Astrocyte of the cerebellum (primary cell): ENCODE data around the gene ITFG2.

Experiments used
- DNase-seq: peaks from one replicate; pipeline ENCODE4 v3.0.0-alpha.2; 2011; ENCODE audit warnings: low read depth
- H3K4me3 ChIP-seq: 2 replicates; pipeline ENCODE4 v1.5.1; 2011; ENCODE audit warnings: mild to moderate bottlenecking, low read depth, low read length, moderate library complexity
- CTCF ChIP-seq: IDR thresholded peaks from 2 replicates; pipeline ENCODE4 v1.5.1; 2012; ENCODE audit warnings: low read length, low read depth, moderate library complexity, mild to moderate bottlenecking; ENCODE audit errors: missing control alignments
- in situ Hi-C: cut with HindIII; loops from 2 replicates; pipeline ENCODE4 v1.10.0; 2017; ENCODE audit warnings: low sequenced_read_pairs

Gene ITFG2

GRCh38 chr12:2826721-2827515, 14.4 kb downstream of the ITFG2 start:
- no peak overlapping the region for H3K4me3 ChIP-seq
- DNase-seq, result no peak
- no peak for TF ChIP-seq CTCF
- in situ Hi-C loops, result no loop called here

- no peak for DNase-seq
- H3K4me3 ChIP-seq, result no peak overlapping the region
- in situ Hi-C loops, result no loop called here
- no peak for TF ChIP-seq CTCF
These were observed 16.8 kb downstream of the ITFG2 start for GRCh38 chr12:2829275-2829674.

GRCh38 chr12:2832550-2833127, 20.2 kb downstream of the ITFG2 start:
- H3K4me3 ChIP-seq, result no peak overlapping the region
- in situ Hi-C loops, result no loop called here
- no peak for DNase-seq
- no peak for TF ChIP-seq CTCF

- in situ Hi-C loops, result no loop called here
- DNase-seq, result no peak
- H3K4me3 ChIP-seq, result no peak overlapping the region
- TF ChIP-seq CTCF, result no peak
These were observed 20.9 kb downstream of the ITFG2 start for GRCh38 chr12:2833327-2833726.

GRCh38 chr12:2833810-2834209, 21.3 kb downstream of the ITFG2 start:
- no peak overlapping the region for H3K4me3 ChIP-seq
- no peak for TF ChIP-seq CTCF
- DNase-seq, result no peak
- in situ Hi-C loops, result no loop called here

GRCh38 chr12:2834581-2835491, 22.4 kb downstream of the ITFG2 start, which contains the start of gene NRIP2:
NRIP2 (minus strand) TSS chr12:2835035; CDS start chr12:2834983, 52 bp downstream.
- in situ Hi-C loops, result no loop called here
- H3K4me3 ChIP-seq, result no peak within 1 kb of the TSS
- DNase-seq, result no peak
- peak; percentile 28 for TF ChIP-seq CTCF
